Cortex of kidney (tissue), 1 donor: ENCODE data around the gene EPHA7.

Experiments
- DNase-seq: peaks from one replicate; lab custom pipeline; 2025; lab: John Stamatoyannopoulos, UW

The EPHA7 gene

DNA sequence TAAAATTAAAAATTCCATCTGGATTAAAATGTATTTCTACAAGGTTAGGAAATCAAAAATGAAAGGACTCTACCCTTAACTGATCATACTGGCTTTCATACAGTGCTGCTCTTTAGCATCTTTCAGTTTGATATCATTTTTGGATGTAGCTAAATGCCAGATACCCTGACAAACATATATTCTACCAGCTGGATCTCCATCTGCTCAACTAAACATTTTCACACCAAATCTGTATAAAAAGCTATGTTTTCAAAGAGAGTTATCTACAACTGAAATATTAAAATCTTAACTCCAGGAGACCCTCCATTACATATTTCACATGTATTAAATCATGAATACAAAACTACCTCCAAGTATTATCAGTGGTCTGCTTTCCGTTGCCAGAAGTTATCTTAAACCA lies 95.7 kb downstream of the EPHA7 start:
- DNase-seq: no peak

DNA sequence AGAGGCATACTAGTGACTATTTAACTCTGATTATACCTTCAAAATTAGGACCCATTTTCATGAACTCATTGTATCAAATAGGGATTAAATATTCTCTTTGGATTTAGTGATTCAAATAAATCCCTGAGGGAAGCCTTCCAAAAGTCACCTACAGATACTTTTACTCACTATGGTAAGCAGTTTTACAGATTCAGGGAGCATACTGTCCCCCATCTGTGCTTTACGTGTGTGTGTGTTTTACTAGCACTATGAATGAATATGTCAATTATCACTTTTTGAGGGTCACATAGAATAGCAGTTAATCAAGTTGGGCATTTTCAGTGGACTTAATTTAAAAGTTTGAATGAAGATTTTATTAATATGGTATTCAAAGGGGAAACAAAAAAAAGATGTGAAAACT lies 96.7 kb downstream of the EPHA7 start:
- DNase-seq: no peak

DNA sequence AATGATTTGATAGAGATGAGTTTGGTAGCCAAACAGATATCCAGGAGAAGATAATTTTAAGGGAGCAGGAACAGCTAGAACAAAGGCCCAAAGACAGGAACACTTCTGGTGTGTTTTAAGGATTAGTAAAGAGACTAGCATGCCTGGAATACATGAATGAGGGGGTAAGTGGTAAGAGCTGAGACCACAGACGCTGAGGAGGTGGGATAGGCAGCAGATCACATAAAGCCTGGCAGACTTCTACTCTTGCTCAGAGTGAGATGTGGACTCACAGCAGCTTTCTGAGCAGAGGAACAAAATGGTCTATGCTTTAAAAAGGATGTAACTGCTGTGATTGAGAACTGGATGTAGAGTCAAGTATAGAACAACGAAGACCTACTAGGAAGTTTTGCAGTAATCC lies 100.1 kb downstream of the EPHA7 start:
- DNase-seq: no peak

GRCh38 chr6:93318121-93318520 lies 101.2 kb downstream of the EPHA7 start:
- DNase-seq: no peak

GRCh38 chr6:93317592-93317991 lies 101.8 kb downstream of the EPHA7 start:
- no peak for DNase-seq

GRCh38 chr6:93307505-93308409 lies 111.6 kb downstream of the EPHA7 start:
- DNase-seq: no peak

GRCh38 chr6:93305088-93305487 lies 114.3 kb downstream of the EPHA7 start:
- DNase-seq: no peak

GRCh38 chr6:93304505-93304904 lies 114.9 kb downstream of the EPHA7 start:
- no peak for DNase-seq

DNA sequence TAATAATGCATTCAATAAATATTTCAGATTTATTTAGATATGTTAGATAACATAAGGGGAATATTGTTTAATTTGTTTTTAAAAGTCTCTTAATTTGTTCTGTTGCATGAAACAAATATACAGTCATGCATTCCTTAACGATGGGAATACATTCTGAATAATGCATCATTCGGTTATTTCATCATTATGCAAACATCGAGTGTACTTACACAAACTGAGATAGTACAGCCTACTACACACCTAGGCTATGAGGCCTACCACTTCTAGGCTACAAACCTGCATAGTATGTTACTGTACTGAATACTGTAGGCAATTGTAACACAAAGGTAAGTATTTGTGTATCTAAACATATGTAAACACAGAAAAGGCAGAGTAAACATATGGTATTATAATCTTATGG lies 118.7 kb downstream of the EPHA7 start:
- DNase-seq: no peak

GRCh38 chr6:93299622-93300021 lies 119.7 kb downstream of the EPHA7 start:
- no peak for DNase-seq

- no peak for DNase-seq
Measured at GRCh38 chr6:93295631-93296030, 123.7 kb downstream of the EPHA7 start.

DNA sequence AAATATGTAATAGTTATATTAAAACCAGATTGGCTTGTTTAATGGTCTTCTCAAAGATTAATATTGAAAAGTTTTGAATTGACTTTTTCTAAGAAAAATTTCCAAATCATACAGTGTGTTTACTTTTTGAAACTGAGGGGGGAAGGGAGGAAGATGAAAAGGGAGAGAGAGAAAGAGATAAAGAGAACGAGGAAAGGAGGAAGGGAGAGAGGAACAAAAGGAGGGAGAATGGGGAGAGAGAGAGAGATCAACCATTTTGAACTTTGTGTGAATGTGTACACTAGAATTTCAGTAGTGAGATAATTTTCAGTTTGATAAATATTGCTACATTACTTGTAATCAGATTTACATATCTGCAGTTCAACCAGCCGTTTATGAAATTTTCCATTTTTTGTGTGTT lies 124.5 kb downstream of the EPHA7 start:
- no peak for DNase-seq

GRCh38 chr6:93293872-93294271 lies 125.5 kb downstream of the EPHA7 start:
- no peak for DNase-seq

GRCh38 chr6:93293460-93293859 lies 125.9 kb downstream of the EPHA7 start:
- DNase-seq: no peak

GRCh38 chr6:93282521-93283031 lies 136.8 kb downstream of the EPHA7 start:
- DNase-seq: no peak

DNA sequence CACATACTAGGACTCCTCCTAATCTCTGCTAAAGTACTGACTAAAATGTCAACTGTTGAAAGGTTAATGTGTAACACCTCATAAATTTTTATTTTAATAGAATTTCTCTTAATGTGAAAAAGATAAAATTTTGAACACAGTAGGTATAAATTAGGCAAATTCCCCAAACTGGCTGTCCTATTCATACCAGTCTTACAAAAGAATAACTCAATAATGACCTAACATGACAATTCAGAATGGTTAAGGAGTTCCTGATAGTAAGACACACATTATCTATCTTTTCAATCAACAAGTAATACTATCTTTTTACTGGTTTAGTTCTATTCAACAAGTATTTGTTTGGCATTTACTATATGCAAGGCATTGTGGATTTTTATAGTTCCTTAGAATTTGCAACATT lies 141.1 kb downstream of the EPHA7 start:
- no peak for DNase-seq

GRCh38 chr6:93272896-93273295 lies 146.5 kb downstream of the EPHA7 start:
- no peak for DNase-seq

DNA sequence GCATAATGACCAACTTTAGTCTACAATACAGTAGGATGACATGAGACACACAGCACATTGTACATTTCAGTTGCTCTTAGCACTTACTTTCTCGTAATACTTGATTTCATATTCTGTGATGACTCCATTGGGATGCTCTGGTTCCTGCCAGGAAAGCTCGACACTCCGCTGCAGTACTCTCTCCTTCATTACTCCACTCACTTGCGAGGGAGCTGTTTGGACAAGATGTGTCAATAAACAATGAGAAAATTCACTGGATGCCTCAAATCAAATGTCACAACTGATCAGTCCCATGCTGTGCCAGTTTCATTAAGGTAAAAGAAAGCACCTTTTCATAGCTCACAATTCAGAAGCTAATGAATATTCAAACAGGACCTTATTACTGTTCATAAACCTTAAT lies 147.1 kb downstream of the EPHA7 start:
- no peak for DNase-seq

GRCh38 chr6:93266116-93266817 lies 153.1 kb downstream of the EPHA7 start:
- no peak for DNase-seq

DNA sequence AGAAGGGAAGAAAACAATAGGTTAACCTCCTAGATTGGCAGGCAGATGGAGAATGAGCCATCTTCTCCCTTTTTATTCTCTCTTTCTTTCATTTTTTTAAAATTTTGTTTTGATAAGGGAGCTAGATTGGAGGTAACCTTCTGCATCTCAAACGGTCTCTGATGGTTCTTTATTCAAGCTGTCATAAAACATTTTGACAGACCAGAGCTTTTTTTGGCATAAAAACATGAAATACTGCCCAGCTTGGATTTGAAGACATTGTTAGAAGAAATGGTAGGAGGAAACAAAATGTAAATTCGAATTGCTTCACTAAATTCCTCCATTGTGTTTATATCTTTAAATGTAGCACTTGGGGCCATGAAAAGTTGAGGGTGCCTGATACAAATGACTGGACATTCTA lies 158.5 kb downstream of the EPHA7 start:
- DNase-seq: no peak

DNA sequence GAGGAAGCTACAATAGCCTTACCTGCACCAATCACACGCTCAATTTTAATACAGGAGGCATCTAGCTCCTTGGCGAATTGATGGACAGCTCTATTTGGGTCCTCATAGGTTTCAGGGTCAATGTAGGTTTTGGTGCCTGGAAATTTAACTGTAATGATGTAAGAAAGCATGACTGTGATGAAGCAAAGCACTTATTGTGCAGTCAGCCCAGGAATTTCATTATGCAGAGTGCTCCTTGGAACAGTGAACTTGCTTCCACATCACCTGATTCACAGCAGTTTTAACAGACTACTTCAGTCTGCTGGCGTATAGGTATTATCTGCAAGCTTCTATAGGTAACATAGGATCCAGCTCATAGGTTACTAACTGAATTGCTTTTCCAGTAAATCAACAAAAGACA lies 160.0 kb downstream of the EPHA7 start:
- DNase-seq: no peak

DNA sequence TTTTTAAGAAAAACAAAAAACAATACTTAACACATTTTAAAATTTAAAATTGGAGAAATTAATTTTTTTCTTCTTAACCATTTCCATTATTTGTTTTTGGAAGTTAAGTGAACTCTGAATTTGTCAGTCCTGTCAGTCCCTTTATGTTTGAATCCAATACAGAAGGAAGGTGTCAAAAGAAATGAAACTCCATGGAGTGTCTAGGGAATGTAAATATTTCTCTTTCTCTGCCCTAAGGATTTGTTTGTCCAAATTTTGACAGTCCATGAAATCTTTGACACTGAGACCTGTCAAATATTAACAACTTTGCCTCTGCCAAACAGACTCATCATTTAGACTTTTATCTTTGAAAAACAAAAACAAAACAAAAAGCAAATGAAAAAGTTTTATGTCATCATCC lies 166.4 kb downstream of the EPHA7 start:
- DNase-seq: no peak

DNA sequence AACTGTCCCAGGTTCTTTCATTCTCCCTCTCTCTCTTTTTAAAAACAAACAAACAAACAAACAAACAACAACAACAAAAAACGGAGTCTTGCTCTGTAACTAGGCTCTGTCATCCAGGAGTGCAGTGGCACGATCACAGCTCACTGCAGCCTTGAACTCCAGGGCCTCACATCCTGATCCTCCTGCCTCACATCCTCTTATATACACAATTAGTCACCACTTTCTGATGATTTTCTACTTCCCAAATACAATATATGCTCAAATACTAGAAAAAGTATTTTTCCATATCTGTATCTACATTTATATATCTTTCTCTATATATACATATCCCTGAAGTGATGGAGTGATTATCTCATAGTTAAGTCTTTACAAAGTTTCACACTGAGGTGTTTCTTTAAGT lies 170.7 kb downstream of the EPHA7 start:
- no peak for DNase-seq
